ENCODE results near the gene OR10H1.

- TF ChIP-seq CTCF (IDR thresholded peaks at IDR 0.05) (no peak), POLR2AphosphoS5 (IDR thresholded peaks at IDR 0.05) (no peak), POLR2A (IDR thresholded peaks at IDR 0.05) (no peak)
These were observed 25.4 kb upstream of the OR10H1 start for GRCh38 chr19:15840833-15841232.

Measured in suprapubic skin (tissue), 4 donors.